Measurements from ENCODE around the gene CEP68.

Gene CEP68

DNA sequence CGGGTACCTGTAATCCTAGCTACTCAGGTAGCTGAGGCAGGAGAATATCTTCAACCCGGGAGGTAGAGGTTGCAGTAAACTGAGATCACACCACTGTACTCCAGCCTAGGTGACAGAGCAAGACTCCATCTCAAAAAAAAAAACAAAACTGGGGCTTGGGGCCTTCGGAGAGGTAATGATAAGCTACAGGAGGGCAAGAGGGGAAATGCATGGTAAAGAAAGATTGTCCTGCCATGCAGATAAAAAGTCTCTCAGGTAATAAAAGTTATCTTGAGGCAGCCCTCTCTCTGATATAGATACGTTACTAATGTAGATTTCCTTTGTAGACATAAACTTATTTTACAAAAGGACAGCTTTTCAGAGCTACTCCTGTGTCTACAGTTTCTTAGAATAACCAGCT is 77.4 kb downstream of the CEP68 start:
- TF ChIP-seq, protein P1, sequence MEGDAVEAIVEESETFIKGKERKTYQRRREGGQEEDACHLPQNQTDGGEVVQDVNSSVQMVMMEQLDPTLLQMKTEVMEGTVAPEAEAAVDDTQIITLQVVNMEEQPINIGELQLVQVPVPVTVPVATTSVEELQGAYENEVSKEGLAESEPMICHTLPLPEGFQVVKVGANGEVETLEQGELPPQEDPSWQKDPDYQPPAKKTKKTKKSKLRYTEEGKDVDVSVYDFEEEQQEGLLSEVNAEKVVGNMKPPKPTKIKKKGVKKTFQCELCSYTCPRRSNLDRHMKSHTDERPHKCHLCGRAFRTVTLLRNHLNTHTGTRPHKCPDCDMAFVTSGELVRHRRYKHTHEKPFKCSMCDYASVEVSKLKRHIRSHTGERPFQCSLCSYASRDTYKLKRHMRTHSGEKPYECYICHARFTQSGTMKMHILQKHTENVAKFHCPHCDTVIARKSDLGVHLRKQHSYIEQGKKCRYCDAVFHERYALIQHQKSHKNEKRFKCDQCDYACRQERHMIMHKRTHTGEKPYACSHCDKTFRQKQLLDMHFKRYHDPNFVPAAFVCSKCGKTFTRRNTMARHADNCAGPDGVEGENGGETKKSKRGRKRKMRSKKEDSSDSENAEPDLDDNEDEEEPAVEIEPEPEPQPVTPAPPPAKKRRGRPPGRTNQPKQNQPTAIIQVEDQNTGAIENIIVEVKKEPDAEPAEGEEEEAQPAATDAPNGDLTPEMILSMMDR (IDR thresholded peaks at IDR 0.05; ENCODE audit: insufficient read depth, low read length, missing control alignments) = no peak
- H3K4me3 ChIP-seq (ENCODE audit: low read depth, low read length) = no peak overlapping the region
- CTCF ChIA-PET = interaction anchor here (1.1 kb wide), 1 partner anchor 9 kb away, joined by 3 read pairs; no protein-coding TSS in a partner anchor
- POLR2A ChIA-PET = no interaction called here
- no peak for DNase-seq (ENCODE audit: low read depth, low spot score)

DNA sequence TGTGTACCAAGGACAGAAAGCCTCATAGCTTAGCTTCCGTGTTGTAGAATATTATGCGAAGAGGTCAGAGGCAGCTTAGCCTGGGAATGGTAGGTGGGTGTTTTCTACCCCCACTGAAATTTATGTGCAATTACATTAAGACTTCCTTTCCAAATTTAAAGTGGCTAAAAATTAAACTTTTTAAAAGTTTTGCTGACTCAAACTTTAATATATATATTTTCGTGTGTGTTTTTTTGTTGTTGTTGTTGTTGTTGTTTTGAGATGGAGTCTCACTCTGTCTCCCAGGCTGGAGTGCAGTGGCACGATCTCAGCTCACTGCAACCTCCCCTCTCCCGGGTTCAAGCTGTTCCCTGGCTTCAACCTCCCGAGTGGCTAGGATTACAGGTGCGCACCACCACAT is 77.9 kb downstream of the CEP68 start:
- DNase-seq (ENCODE audit: low read depth, low spot score) = no peak
- TF ChIP-seq, protein P1 (IDR thresholded peaks at IDR 0.05; ENCODE audit: insufficient read depth, low read length, missing control alignments) = no peak
- CTCF ChIA-PET = interaction anchor here (1.1 kb wide), 2 partner anchors 8 to 36 kb away, joined by 3 read pairs; no protein-coding TSS in a partner anchor
- POLR2A ChIA-PET = interaction anchor here (0.6 kb wide), 1 partner anchor 14 kb away, joined by 4 read pairs; no protein-coding TSS in a partner anchor
- no peak overlapping the region for H3K4me3 ChIP-seq (ENCODE audit: low read depth, low read length)

DNA sequence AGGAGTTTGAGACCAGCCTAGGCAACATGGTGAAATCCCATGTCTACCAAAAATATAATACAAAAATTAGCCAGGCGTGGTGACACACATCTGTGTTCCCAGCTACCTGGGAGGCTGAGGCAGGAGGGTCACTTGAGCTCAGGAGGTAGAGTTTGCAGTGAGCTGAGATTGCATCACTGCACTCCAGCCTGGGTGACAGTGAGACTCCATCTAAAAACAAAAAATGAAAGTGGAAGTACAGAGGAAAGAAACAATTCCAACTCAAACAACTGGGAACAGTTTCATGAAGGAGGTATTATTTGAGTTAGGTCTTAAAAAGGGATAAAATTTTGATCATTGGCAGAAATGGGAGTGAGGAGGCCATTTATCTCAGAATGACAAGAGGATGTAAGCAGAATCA is 80.0 kb downstream of the CEP68 start:
- DNase-seq (ENCODE audit: low read depth, low spot score) = no peak
- ChIA-PET CTCF (no interaction called here), POLR2A (no interaction called here)
- TF ChIP-seq, protein P1 (IDR thresholded peaks at IDR 0.05; ENCODE audit: insufficient read depth, low read length, missing control alignments) = no peak
- H3K4me3 ChIP-seq (ENCODE audit: low read depth, low read length) = no peak overlapping the region

All from AG04449 (cell line).